HCT116 (cell line): ENCODE results near the gene RNF169. TPM values are rescaled to one million over a fixed set of nuclear protein-coding genes. Genes with fewer than 3 reads are reported as not detected.

Source experiments
- ATAC-seq: fragments of 200-7000 bp; cut with Tn5 transposase; 2 replicates; pipeline ENCODE4 v1.9.1; 2020; ENCODE audit warnings: mild to moderate bottlenecking, moderate library complexity
- BruUV-seq: library from RNA; stranded (reverse); fragments of 400-500 nt; replicated peaks from 2 replicates; lab custom pipeline; 2021; lab: Mats Ljungman, UMichigan
- CTCF ChIA-PET: fragments of 300-600 bp; sonication (Branson Sonifier 250); formaldehyde crosslinking; loops from one replicate; lab custom pipeline; 2021; ENCODE audit warnings: antibody characterized with exemption; lab: Charles Lee
- POLR2A ChIA-PET: fragments of 300-600, 350-600 bp; sonication (Branson Sonifier 250); formaldehyde crosslinking; loops from one replicate; lab custom pipeline; 2021; ENCODE audit warnings: antibody characterized with exemption; lab: Charles Lee
- RAD21 ChIA-PET, 2 experiments: fragments of 300-600 bp; sonication (Branson Sonifier 250); formaldehyde crosslinking; loops; one replicate each; lab custom pipeline; 2023; ENCODE audit warnings: low total read pairs in 2 of 2; ENCODE audit not compliant: uncharacterized antibody in 2 of 2, unreplicated experiment in 2 of 2, low non-redundant PET in 1 of 2; lab: Charles Lee
- DNase-seq: peaks from one replicate; pipeline ENCODE4 v3.0.0-alpha.2; 2010; ENCODE audit warnings: low read depth, low spot score
- H2AFZ ChIP-seq: fragments of 200-600 bp; shearing (Covaris generic), sonication (generic); 2 replicates; pipeline ENCODE4 v1.6.1; 2017; ENCODE audit warnings: low read depth, mixed run types, mixed read lengths, antibody characterized with exemption, low read length; ENCODE audit not compliant: poor library complexity, severe bottlenecking
- H3K27ac ChIP-seq: 2 replicates; pipeline ENCODE4 v1.5.1; 2012; ENCODE audit warnings: low read depth, low read length
- H3K27me3 ChIP-seq: fragments of 200-600 bp; sonication (generic); 2 replicates; pipeline ENCODE4 v1.6.1; 2016; ENCODE audit warnings: mixed run types, low read length, mixed read lengths; ENCODE audit not compliant: insufficient read depth
- H3K36me3 ChIP-seq, 2 experiments: fragments of 200-500 bp in 1 of 2; fragments of 200-600 bp in 1 of 2; sonication (Bioruptor generic) in 1 of 2; sonication (generic) in 1 of 2; 2 replicates each; pipeline versions ENCODE4 v1.5.1 to v1.6.1; 2014 to 2016; ENCODE audit warnings: low read length in 2 of 2, inconsistent platforms in 1 of 2, mixed read lengths in 1 of 2, mixed run types in 1 of 2; ENCODE audit not compliant: insufficient read depth in 2 of 2, control insufficient read depth in 1 of 2
- H3K4me1 ChIP-seq, 2 experiments: fragments of 200-600 bp in 1 of 2; sonication (generic) in 1 of 2; 2 replicates each; pipeline versions ENCODE4 v1.5.1 to v1.6.1; 2012 to 2017; ENCODE audit warnings: low read length in 2 of 2, inconsistent platforms in 1 of 2, mild to moderate bottlenecking in 1 of 2, mixed read lengths in 1 of 2, mixed run types in 1 of 2, moderate library complexity in 1 of 2; ENCODE audit not compliant: insufficient read depth in 2 of 2, control insufficient read depth in 1 of 2
- H3K4me2 ChIP-seq: fragments of 200-600 bp; sonication (generic); 2 replicates; pipeline ENCODE4 v1.6.1; 2017; ENCODE audit warnings: mixed run types, low read length, mixed read lengths
- H3K4me3 ChIP-seq, 2 experiments: fragments of 200-600 bp in 1 of 2; sonication (generic) in 1 of 2; replicated peaks in 1 of 2; 2 replicates each; pipeline ENCODE4 v1.5.1; 2011 to 2016; ENCODE audit warnings: low read length in 2 of 2, control low read depth in 1 of 2, low read depth in 1 of 2, mild to moderate bottlenecking in 1 of 2, mixed read lengths in 1 of 2, mixed run types in 1 of 2
- H3K79me2 ChIP-seq: fragments of 200-600 bp; sonication (generic); 2 replicates; pipeline ENCODE4 v1.6.1; 2017; ENCODE audit warnings: mild to moderate bottlenecking, mixed run types, low read length, moderate library complexity, mixed read lengths; ENCODE audit not compliant: insufficient read depth
- H3K9ac ChIP-seq: fragments of 200-600 bp; sonication (generic); 2 replicates; pipeline ENCODE4 v1.6.1; 2016; ENCODE audit warnings: low read length, mixed read lengths
- H3K9me2 ChIP-seq: fragments of 200-600 bp; sonication (generic), shearing (Covaris generic); 2 replicates; pipeline ENCODE4 v1.6.1; 2017; ENCODE audit warnings: mixed run types, mild to moderate bottlenecking, moderate library complexity; ENCODE audit not compliant: insufficient read depth
- H3K9me3 ChIP-seq, 2 experiments: fragments of 200-500 bp in 1 of 2; fragments of 200-600 bp in 1 of 2; sonication (Bioruptor generic) in 1 of 2; sonication (generic) in 1 of 2; 2 replicates each; pipeline ENCODE4 v1.6.1; 2014 to 2017; ENCODE audit warnings: low read length in 2 of 2, mixed read lengths in 2 of 2, inconsistent platforms in 1 of 2, low read depth in 1 of 2, mild to moderate bottlenecking in 1 of 2, mixed run types in 1 of 2, moderate library complexity in 1 of 2; ENCODE audit not compliant: control insufficient read depth in 1 of 2, insufficient read depth in 1 of 2
- H4K20me1 ChIP-seq: fragments of 200-600 bp; sonication (generic), shearing (Covaris generic); 2 replicates; pipeline ENCODE4 v1.6.1; 2017; ENCODE audit warnings: mixed run types, mild to moderate bottlenecking, moderate library complexity; ENCODE audit not compliant: insufficient read depth
- ATF3 ChIP-seq: IDR thresholded peaks from 2 replicates; pipeline ENCODE4 v1.6.1; 2012
- CTCF ChIP-seq, 3 experiments: fragments of 200-600 bp in 1 of 3; sonication (generic) in 1 of 3; IDR thresholded peaks in 2 of 3; conservative IDR thresholded peaks in 1 of 3; 2 replicates each; pipeline ENCODE4 v1.5.1; 2012 to 2017; ENCODE audit warnings: low read depth in 2 of 3, low read length in 2 of 3, antibody characterized with exemption in 1 of 3, borderline replicate concordance in 1 of 3, control low read depth in 1 of 3, mild to moderate bottlenecking in 1 of 3, mixed read lengths in 1 of 3, mixed run types in 1 of 3, moderate library complexity in 1 of 3; ENCODE audit not compliant: insufficient read depth in 1 of 3
- ELF1 ChIP-seq: IDR thresholded peaks from 2 replicates; pipeline ENCODE4 v1.6.1; 2012; ENCODE audit warnings: low read depth, borderline replicate concordance
- FOSL1 ChIP-seq: IDR thresholded peaks from 2 replicates; pipeline ENCODE4 v1.6.1; 2012; ENCODE audit warnings: low read depth
- MAX ChIP-seq: IDR thresholded peaks from 2 replicates; pipeline ENCODE4 v1.6.1; 2012
- POLR2A ChIP-seq: IDR thresholded peaks from 2 replicates; pipeline ENCODE4 v1.7.0; 2011; ENCODE audit warnings: borderline replicate concordance; ENCODE audit not compliant: insufficient read depth, insufficient read length; ENCODE audit errors: extremely low read depth
- POLR2AphosphoS5 ChIP-seq: IDR thresholded peaks from 2 replicates; pipeline ENCODE4 v1.6.1; 2011; ENCODE audit warnings: mild to moderate bottlenecking, low read depth, low read length, moderate library complexity
- REST ChIP-seq: IDR thresholded peaks from 2 replicates; pipeline ENCODE4 v1.6.1; 2012; ENCODE audit warnings: low read depth
- SP1 ChIP-seq: IDR thresholded peaks from 2 replicates; pipeline ENCODE4 v1.6.1; 2012; ENCODE audit warnings: low read depth
- YY1 ChIP-seq: IDR thresholded peaks from 2 replicates; pipeline ENCODE4 v1.6.1; 2011; ENCODE audit warnings: low read length, low read depth, moderate library complexity, mild to moderate bottlenecking; ENCODE audit not compliant: insufficient replicate concordance; ENCODE audit errors: extremely low read depth
- ZFX ChIP-seq: fragments of 450-650 bp; IDR thresholded peaks from 2 replicates; pipeline ENCODE4 v1.6.1; 2017
- ZNF274 ChIP-seq: fragments of 200-500 bp; sonication (Bioruptor generic); IDR thresholded peaks from 2 replicates; pipeline ENCODE4 v1.6.1; 2014; ENCODE audit warnings: mild to moderate bottlenecking, low read depth, low read length, inconsistent platforms
- intact Hi-C: fragments of 100-400 bp; cut with micrococcal nuclease; formaldehyde crosslinking; loops from 2 replicates; pipeline ENCODE4 v1.10.0; 2022
- total RNA-seq: library from RNA; stranded (reverse); gene quantifications from one replicate; pipeline ENCODE4 v1.2.1, GENCODE V29; 2021; ENCODE audit not compliant: unreplicated experiment

Gene RNF169
- total RNA-seq, 1 experiment from 2014 or later: 22.5 TPM

- Histone ChIP-seq H3K27ac (no peak overlapping the region), H3K4me3 (no peak overlapping the region), H3K9me2 (no peaks in the 10 kb centered on the region), H3K36me3 (no peaks in the 10 kb centered on the region), H3K27me3 (no peaks in the 10 kb centered on the region), H3K4me2 (no peak overlapping the region), H3K9ac (no peak overlapping the region), H3K79me2 (no peaks in the 10 kb centered on the region), H3K4me1 (no peaks in the 10 kb centered on the region), H2AFZ (no peak overlapping the region), H4K20me1 (no peaks in the 10 kb centered on the region), H3K9me3 (no peaks in the 10 kb centered on the region)
- DNase-seq (no peak), ATAC-seq (no peak)
- BruUV-seq: no TSS peak
- TF ChIP-seq FOSL1 (no peak), ZNF274 (no peak), ELF1 (no peak), POLR2A (no peak), SP1 (no peak), POLR2AphosphoS5 (no peak), MAX (no peak), CTCF (IDR thresholded peaks at IDR 0.05 in 2 of 3, conservative IDR thresholded peaks at IDR 0.05 in 1 of 3; ENCODE audit: borderline replicate concordance in 1 of 3, insufficient read depth in 1 of 3, low read depth in 2 of 3, low read length in 2 of 3) (no peak), ZFX (no peak), YY1 (no peak), REST (no peak), ATF3 (no peak)
- ChIA-PET POLR2A (no interaction called here), RAD21 (no interaction called here), CTCF (interaction anchor here (0.5 kb wide), 1 partner anchor 1088 kb away, joined by 3 read pairs; no protein-coding TSS in a partner anchor)
- intact Hi-C loops: no loop called here
Measured at GRCh38 chr11:74719011-74719410, 29.6 kb upstream of the RNF169 start.
